Nephron (organoid): ENCODE results near the gene SPDL1.
A peak's percentile ranks its signal among the peaks of the same experiment; 100 is the strongest.

Experiments
- H3K27ac Mint-ChIP-seq, 3 experiments: 2 replicates each; pipeline ENCODE4 v1.8.0; 2020; ENCODE audit warnings: mixed read lengths in 3 of 3, mild to moderate bottlenecking in 2 of 3, moderate library complexity in 1 of 3
- H3K27me3 Mint-ChIP-seq: 2 replicates; pipeline ENCODE4 v1.8.0; 2021; ENCODE audit warnings: low read depth, mild to moderate bottlenecking, moderate library complexity, mixed read lengths
- H3K36me3 Mint-ChIP-seq: 2 replicates; pipeline ENCODE4 v1.8.0; 2020; ENCODE audit warnings: low read depth, mixed read lengths
- H3K4me1 Mint-ChIP-seq: 2 replicates; pipeline ENCODE4 v1.8.0; 2020; ENCODE audit warnings: mixed read lengths
- H3K4me3 Mint-ChIP-seq, 3 experiments: 2 replicates each; pipeline ENCODE4 v1.8.0; 2020; ENCODE audit warnings: mild to moderate bottlenecking in 3 of 3, mixed read lengths in 3 of 3, moderate library complexity in 2 of 3
- H3K9me3 Mint-ChIP-seq: 2 replicates; pipeline ENCODE4 v1.8.0; 2020; ENCODE audit warnings: mixed read lengths
- TF ChIP-seq, protein P1 (sequence below), 3 experiments: fragments of 200-600 bp; sonication (generic); IDR thresholded peaks; one replicate each; pipeline ENCODE4 v1.5.0; 2021; ENCODE audit warnings: antibody characterized with exemption in 3 of 3; ENCODE audit not compliant: unreplicated experiment in 3 of 3

The SPDL1 gene

DNA sequence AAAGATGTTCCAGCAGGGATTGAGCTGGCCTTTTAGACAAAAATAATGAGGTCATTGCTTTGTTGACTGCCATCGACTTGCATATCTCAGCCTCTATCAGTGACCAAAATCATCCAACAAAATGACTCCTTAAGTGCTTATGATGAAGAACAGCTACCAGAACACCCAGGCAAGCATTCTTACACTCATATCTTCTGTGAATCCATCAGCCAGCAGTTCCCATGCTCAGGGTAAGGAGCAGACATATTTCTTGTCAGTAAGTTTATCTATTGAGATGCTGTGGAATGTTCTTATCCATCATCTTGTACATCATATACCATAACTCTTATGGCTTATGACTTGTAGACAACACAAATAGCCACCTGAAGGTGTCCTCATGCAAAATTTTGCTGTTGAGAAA lies 20.2 kb upstream of the SPDL1 start:
- Mint-ChIP-seq H3K36me3 (peaks cover 4% of the 10 kb centered on the region), H3K4me3 (no peak overlapping the region), H3K9me3 (peaks cover 9% of the 10 kb centered on the region), H3K4me1 (peaks cover 21% of the 10 kb centered on the region), H3K27me3 (peaks cover 7% of the 10 kb centered on the region), H3K27ac (no peak overlapping the region)
- TF ChIP-seq, protein P1, sequence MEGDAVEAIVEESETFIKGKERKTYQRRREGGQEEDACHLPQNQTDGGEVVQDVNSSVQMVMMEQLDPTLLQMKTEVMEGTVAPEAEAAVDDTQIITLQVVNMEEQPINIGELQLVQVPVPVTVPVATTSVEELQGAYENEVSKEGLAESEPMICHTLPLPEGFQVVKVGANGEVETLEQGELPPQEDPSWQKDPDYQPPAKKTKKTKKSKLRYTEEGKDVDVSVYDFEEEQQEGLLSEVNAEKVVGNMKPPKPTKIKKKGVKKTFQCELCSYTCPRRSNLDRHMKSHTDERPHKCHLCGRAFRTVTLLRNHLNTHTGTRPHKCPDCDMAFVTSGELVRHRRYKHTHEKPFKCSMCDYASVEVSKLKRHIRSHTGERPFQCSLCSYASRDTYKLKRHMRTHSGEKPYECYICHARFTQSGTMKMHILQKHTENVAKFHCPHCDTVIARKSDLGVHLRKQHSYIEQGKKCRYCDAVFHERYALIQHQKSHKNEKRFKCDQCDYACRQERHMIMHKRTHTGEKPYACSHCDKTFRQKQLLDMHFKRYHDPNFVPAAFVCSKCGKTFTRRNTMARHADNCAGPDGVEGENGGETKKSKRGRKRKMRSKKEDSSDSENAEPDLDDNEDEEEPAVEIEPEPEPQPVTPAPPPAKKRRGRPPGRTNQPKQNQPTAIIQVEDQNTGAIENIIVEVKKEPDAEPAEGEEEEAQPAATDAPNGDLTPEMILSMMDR (IDR thresholded peaks at IDR 0.05; ENCODE audit: unreplicated experiment in 3 of 3) = no peak

DNA sequence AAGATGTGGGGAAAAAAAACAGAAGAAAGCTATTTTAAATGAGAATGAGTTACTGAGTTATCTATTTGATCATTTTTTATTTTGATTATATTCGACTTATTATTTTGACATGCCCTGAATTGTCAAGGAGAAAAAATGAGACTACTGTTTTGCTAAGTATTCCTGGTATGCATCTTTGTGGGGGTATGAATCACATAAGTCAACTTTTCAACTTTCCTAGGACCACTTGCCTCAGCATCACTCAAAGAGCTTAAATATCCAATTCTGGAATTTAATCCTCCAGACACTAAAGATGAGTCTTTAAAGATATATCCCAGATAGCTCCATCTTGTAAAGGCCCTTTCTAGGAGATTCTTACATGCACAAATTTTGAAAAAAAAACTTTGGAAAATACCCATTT lies 17.4 kb upstream of the SPDL1 start:
- TF ChIP-seq, protein P1 (IDR thresholded peaks at IDR 0.05; ENCODE audit: unreplicated experiment in 3 of 3) = no peak
- Mint-ChIP-seq H3K4me1 (peaks cover 19% of the 10 kb centered on the region), H3K36me3 (no peaks in the 10 kb centered on the region), H3K4me3 (no peak overlapping the region), H3K9me3 (no peaks in the 10 kb centered on the region), H3K27ac (no peak overlapping the region), H3K27me3 (peaks cover 11% of the 10 kb centered on the region)

DNA sequence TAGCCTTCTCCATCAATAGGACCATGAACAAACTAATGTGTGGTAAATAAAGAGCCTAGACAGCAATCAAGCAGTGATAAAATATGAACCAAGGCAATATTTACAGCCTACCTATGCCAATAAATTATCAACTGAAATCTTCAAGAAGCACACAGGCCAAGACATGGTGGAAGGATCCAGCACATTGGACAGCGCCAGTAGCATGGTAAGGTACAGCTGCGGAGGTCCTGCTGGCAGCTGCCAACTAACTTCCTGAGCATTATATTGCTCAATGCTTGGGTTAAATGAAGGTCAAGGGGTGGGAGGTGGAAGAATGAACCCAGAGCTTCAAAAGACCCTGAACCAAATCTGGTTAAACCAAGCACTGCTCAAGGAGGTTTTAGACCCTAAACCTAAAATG lies 16.5 kb upstream of the SPDL1 start:
- Mint-ChIP-seq H3K4me3 (no peak overlapping the region), H3K36me3 (no peaks in the 10 kb centered on the region), H3K4me1 (peaks cover 10% of the 10 kb centered on the region), H3K27me3 (peaks cover 11% of the 10 kb centered on the region), H3K9me3 (no peaks in the 10 kb centered on the region), H3K27ac (no peak overlapping the region)
- TF ChIP-seq, protein P1 (IDR thresholded peaks at IDR 0.05; ENCODE audit: unreplicated experiment in 3 of 3) = no peak

DNA sequence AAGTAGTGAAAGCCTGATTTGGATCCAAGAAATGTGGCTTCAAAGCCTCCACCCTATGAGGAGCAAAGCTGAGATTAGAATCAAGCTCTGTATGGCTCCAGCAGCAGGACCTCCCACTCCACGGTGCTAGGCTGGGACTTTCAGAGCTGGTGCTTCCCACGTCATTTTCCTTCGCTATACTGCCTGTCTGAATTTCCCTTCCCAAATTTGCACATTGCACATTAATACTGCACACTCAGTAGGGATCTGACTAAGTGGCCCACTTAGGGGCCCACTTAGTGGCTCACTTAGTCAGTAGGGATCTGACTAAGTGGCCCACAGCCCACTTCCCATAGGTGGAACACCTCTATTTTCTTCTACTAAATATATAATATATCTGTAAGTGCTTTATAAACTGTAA lies 14.1 kb upstream of the SPDL1 start:
- Mint-ChIP-seq H3K27me3 (peaks cover 16% of the 10 kb centered on the region), H3K4me1 (peaks cover 15% of the 10 kb centered on the region), H3K9me3 (no peaks in the 10 kb centered on the region), H3K27ac (no peak overlapping the region), H3K4me3 (no peak overlapping the region), H3K36me3 (no peaks in the 10 kb centered on the region)
- TF ChIP-seq, protein P1 (IDR thresholded peaks at IDR 0.05; ENCODE audit: unreplicated experiment in 3 of 3) = no peak

DNA sequence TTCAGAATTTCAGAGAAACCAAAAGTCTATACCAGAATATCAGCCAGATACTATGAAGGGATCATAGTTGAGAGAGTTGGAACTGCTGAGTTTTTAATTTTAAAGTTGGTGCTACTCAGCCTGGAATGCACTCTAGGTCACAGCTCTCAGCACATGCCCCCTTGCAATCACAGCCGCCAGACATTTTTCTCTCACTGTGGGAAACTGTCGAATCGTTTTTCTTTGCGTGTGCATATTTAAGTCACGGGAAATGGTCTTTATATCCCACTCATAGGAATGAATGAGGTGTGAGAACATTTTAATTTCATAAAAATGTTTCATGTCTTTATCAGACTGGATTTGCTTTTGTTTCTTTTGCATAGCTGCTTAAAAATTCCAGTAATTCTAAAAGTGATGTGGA lies 12.2 kb upstream of the SPDL1 start:
- H3K36me3 Mint-ChIP-seq = no peaks in the 10 kb centered on the region
- no peak overlapping the region for H3K4me3 Mint-ChIP-seq
- TF ChIP-seq, protein P1 (IDR thresholded peaks at IDR 0.05; ENCODE audit: unreplicated experiment in 3 of 3) = no peak
- H3K27ac Mint-ChIP-seq = no peak overlapping the region
- peaks cover 18% of the 10 kb centered on the region for H3K27me3 Mint-ChIP-seq
- peaks cover 29% of the 10 kb centered on the region for H3K4me1 Mint-ChIP-seq
- no peaks in the 10 kb centered on the region for H3K9me3 Mint-ChIP-seq

DNA sequence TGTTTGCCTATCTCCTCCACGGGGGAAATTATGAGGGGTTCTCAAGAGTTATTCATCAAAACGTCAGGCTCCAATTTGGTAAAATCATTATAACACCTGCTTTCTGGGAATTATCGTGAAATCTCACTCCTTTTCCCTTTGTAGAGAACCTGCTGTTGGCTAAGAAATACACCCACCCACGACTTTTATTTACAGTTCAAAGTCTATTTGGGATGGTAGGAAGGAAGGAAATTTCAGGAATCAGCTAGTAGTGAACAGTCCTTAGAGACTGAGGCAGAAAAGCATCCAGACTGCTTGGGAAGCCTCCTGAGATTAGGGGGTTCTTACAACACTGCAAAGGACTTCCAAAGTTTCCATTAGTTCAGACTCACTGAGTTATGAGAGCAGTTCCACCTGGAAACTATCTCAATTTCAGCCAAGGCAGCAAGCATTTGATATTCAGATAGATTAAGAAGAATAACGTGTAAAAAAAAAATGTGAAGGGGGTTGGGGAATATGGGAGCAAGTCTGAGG lies 9.4 kb upstream of the SPDL1 start:
- H3K4me3 Mint-ChIP-seq = no peak overlapping the region
- H3K27ac Mint-ChIP-seq = peak overlapping the region in 2 of 3 experiments; percentile 6 to 11
- peaks cover 12% of the 10 kb centered on the region for H3K27me3 Mint-ChIP-seq
- no peaks in the 10 kb centered on the region for H3K9me3 Mint-ChIP-seq
- H3K36me3 Mint-ChIP-seq = no peaks in the 10 kb centered on the region
- peaks cover 31% of the 10 kb centered on the region for H3K4me1 Mint-ChIP-seq
- TF ChIP-seq, protein P1 (IDR thresholded peaks at IDR 0.05; ENCODE audit: unreplicated experiment in 3 of 3) = no peak
